GM12891 (cell line): ENCODE data around the gene PDZRN3.
"Not testable (repeated sequence)": the region's sequence is repeated elsewhere in the genome, so short reads cannot be mapped to it uniquely, and the experiment has no call there.

Experiments
- DNase-seq: peaks from one replicate; pipeline ENCODE4 v3.0.0; 2011; ENCODE audit warnings: low spot score; ENCODE audit not compliant: insufficient read length
- FAIRE-seq: peaks from 2 replicates; lab custom pipeline; 2011; peaks lifted over from hg19 to GRCh38; lab: Jason Lieb, UNC
- PAX5 ChIP-seq: IDR thresholded peaks from 2 replicates; pipeline ENCODE4 v1.6.1; 2011; ENCODE audit warnings: low read length, moderate library complexity, mild to moderate bottlenecking; ENCODE audit not compliant: insufficient read depth, severe bottlenecking
- POLR2A ChIP-seq: IDR thresholded peaks from 2 replicates; pipeline ENCODE4 v1.6.1; 2011; ENCODE audit warnings: low read depth, low read length, control low read depth
- POLR2AphosphoS5 ChIP-seq: IDR thresholded peaks from 2 replicates; pipeline ENCODE4 v1.6.1; 2011; ENCODE audit warnings: low read depth, low read length, control low read depth
- POU2F2 ChIP-seq: IDR thresholded peaks from 2 replicates; pipeline ENCODE4 v1.6.1; 2011; ENCODE audit warnings: low read depth, mild to moderate bottlenecking, control low read depth, low read length, moderate library complexity
- SPI1 ChIP-seq: IDR thresholded peaks from 2 replicates; pipeline ENCODE4 v1.6.1; 2011; ENCODE audit warnings: low read depth, low read length, control low read depth
- TAF1 ChIP-seq: IDR thresholded peaks from 2 replicates; pipeline ENCODE4 v1.6.1; 2011; ENCODE audit warnings: low read depth, low read length, control low read depth

Gene PDZRN3

GRCh38 chr3:73473898-73474416 lies 150.8 kb downstream of the PDZRN3 start:
- FAIRE-seq, result no peak
- TF ChIP-seq SPI1, result no peak
- no peak for TF ChIP-seq POLR2AphosphoS5
- no peak for TF ChIP-seq POU2F2
- no peak for TF ChIP-seq POLR2A
- no peak for TF ChIP-seq TAF1
- no peak for TF ChIP-seq PAX5
- DNase-seq, result no peak

GRCh38 chr3:73473181-73473897 lies 151.4 kb downstream of the PDZRN3 start:
- DNase-seq (no peak), FAIRE-seq (no peak)
- TF ChIP-seq POU2F2 (no peak), TAF1 (no peak), SPI1 (no peak), POLR2A (no peak), PAX5 (no peak), POLR2AphosphoS5 (no peak)

- FAIRE-seq (no peak), DNase-seq (no peak)
- TF ChIP-seq POU2F2 (no peak), POLR2A (no peak)
Measured at GRCh38 chr3:73471986-73472787, 152.6 kb downstream of the PDZRN3 start.

- FAIRE-seq, result no peak
Measured at GRCh38 chr3:73470860-73471259, 153.9 kb downstream of the PDZRN3 start.

GRCh38 chr3:73469331-73469730 lies 155.4 kb downstream of the PDZRN3 start:
- DNase-seq (no peak), FAIRE-seq (no peak)
- TF ChIP-seq POU2F2 (no peak), POLR2A (no peak), TAF1 (no peak), POLR2AphosphoS5 (no peak), PAX5 (no peak), SPI1 (no peak)

More at GRCh38 chr3:73470860-73471259, 153.9 kb downstream of the PDZRN3 start:
- DNase-seq, result no peak
- TF ChIP-seq PAX5, result no peak
- no peak for TF ChIP-seq POLR2AphosphoS5
- no peak for TF ChIP-seq POLR2A
- TF ChIP-seq TAF1, result no peak
- no peak for TF ChIP-seq SPI1
- TF ChIP-seq POU2F2, result no peak

- FAIRE-seq, result no peak
- TF ChIP-seq PAX5 (no peak), POLR2AphosphoS5 (no peak), POLR2A (no peak), POU2F2 (no peak), TAF1 (no peak), SPI1 (no peak)
- no peak for DNase-seq
Measured at GRCh38 chr3:73467211-73467610, 157.5 kb downstream of the PDZRN3 start.

- DNase-seq (no peak), FAIRE-seq (no peak)
- TF ChIP-seq TAF1 (no peak), SPI1 (no peak), POU2F2 (no peak), PAX5 (no peak), POLR2AphosphoS5 (no peak), POLR2A (no peak)
Measured at GRCh38 chr3:73465926-73466325, 158.8 kb downstream of the PDZRN3 start.

GRCh38 chr3:73464126-73464525 lies 160.6 kb downstream of the PDZRN3 start:
- not testable (repeated sequence) for FAIRE-seq, DNase-seq

GRCh38 chr3:73461547-73461946 lies 163.2 kb downstream of the PDZRN3 start:
- TF ChIP-seq TAF1, result no peak
- no peak for TF ChIP-seq POLR2A
- FAIRE-seq (no peak), DNase-seq (no peak)

GRCh38 chr3:73459711-73460110 lies 165.0 kb downstream of the PDZRN3 start:
- no peak for FAIRE-seq
- TF ChIP-seq POU2F2 (no peak), POLR2AphosphoS5 (no peak), POLR2A (no peak), SPI1 (no peak), TAF1 (no peak), PAX5 (no peak)
- no peak for DNase-seq
